GM21447 (cell line): ENCODE measurements around the gene DLX6.

Experiments
- ATAC-seq: cut with Tn5 transposase; IDR thresholded peaks from one replicate; pipeline ENCODE4 v1.9.1; 2021; ENCODE audit not compliant: unreplicated experiment

DLX6 gene

GRCh38 chr7:97009753-97010732 is 4.7 kb downstream of the DLX6 start:
- ATAC-seq, result no peak

- ATAC-seq, result no peak
Measured at GRCh38 chr7:97011104-97011503, 5.8 kb downstream of the DLX6 start.

GRCh38 chr7:97011536-97012364 is 6.4 kb downstream of the DLX6 start:
- ATAC-seq, result no peak

- no peak for ATAC-seq
Measured at GRCh38 chr7:97012365-97013133, 7.2 kb downstream of the DLX6 start.

- ATAC-seq, result no peak
Measured at GRCh38 chr7:97013134-97013844, 7.9 kb downstream of the DLX6 start.

GRCh38 chr7:97013845-97014134 is 8.4 kb downstream of the DLX6 start:
- ATAC-seq, result no peak

- ATAC-seq, result no peak
Measured at GRCh38 chr7:97014145-97014750, 8.9 kb downstream of the DLX6 start.

- no peak for ATAC-seq
Measured at GRCh38 chr7:97015279-97015678, 9.9 kb downstream of the DLX6 start.

GRCh38 chr7:97015756-97016380 is 10.5 kb downstream of the DLX6 start:
- ATAC-seq, result no peak

GRCh38 chr7:97016381-97017191 is 11.2 kb downstream of the DLX6 start:
- ATAC-seq, result no peak

GRCh38 chr7:97017192-97018125 is 12.1 kb downstream of the DLX6 start:
- no peak for ATAC-seq

- ATAC-seq, result no peak
Measured at GRCh38 chr7:97018126-97018601, 12.8 kb downstream of the DLX6 start.

GRCh38 chr7:97018791-97019531 is 13.6 kb downstream of the DLX6 start:
- no peak for ATAC-seq

GRCh38 chr7:97019710-97020225 is 14.4 kb downstream of the DLX6 start:
- no peak for ATAC-seq

GRCh38 chr7:97020601-97020995 is 15.2 kb downstream of the DLX6 start:
- no peak for ATAC-seq

GRCh38 chr7:97020996-97021746 is 15.8 kb downstream of the DLX6 start:
- no peak for ATAC-seq
